ENCODE data around the gene TM9SF4.

- TF ChIP-seq EZH2phosphoT487 (IDR thresholded peaks at IDR 0.05; ENCODE audit: insufficient read depth, low read depth) (no peak), EZH2 (IDR thresholded peaks at IDR 0.05; ENCODE audit: insufficient read depth, poor library complexity, severe bottlenecking) (no peak)
Observed at GRCh38 chr20:32115211-32115767, 5.8 kb downstream of the TM9SF4 start.
